GM12873 (cell line): ENCODE data around the gene AMBP.

ENCODE experiments used
- CTCF ChIP-seq: IDR thresholded peaks from 2 replicates; pipeline ENCODE4 v1.5.1; 2012; ENCODE audit warnings: low read depth, mild to moderate bottlenecking, moderate library complexity, low read length, control low read depth; ENCODE audit not compliant: insufficient read depth; ENCODE audit errors: missing control alignments

Gene AMBP

DNA sequence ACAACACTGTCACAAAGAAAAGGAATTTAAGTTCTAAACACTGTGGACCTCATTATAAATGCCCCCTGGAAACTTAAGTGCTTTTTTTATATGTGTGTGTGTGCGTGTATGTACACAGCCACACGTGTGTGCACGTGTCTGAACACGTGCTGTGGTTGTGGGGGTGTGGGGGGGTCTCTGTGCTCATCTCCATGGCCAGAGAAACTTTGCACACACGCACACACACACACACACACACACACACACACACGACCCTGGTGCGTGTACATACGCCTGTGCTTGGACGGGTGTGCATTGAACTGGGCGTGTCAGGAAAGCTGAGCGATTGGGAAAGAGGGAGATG is 27.9 kb downstream of the AMBP start:
- no peak for TF ChIP-seq CTCF

DNA sequence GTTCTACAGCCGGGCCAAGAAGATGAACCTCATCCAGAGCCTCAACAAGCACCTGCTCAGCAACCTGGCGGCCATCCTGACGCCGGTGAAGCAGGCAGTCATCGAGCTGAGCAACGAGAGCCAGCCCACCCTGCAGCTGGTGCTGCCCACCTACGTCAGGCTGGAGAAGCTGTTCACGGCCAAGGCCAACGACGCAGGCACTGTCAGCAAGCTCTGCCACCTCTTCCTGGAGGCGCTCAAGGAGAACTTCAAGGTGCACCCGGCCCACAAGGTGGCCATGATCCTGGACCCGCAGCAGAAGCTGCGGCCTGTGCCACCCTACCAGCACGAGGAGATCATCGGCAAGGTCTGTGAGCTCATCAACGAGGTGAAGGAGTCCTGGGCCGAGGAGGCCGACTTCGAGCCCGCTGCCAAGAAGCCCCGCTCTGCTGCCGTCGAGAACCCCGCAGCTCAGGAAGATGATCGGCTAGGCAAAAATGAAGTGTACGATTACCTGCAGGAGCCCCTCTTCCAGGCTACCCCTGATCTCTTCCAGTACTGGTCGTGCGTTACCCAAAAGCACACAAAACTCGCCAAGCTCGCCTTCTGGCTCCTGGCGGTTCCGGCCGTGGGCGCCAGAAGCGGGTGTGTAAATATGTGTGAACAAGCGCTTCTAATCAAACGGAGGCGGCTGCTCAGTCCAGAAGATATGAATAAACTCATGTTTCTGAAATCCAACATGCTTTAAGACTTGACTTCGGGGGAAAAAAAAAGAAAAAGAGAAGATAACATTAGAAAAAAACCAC is 28.5 kb downstream of the AMBP start:
- no peak for TF ChIP-seq CTCF

DNA sequence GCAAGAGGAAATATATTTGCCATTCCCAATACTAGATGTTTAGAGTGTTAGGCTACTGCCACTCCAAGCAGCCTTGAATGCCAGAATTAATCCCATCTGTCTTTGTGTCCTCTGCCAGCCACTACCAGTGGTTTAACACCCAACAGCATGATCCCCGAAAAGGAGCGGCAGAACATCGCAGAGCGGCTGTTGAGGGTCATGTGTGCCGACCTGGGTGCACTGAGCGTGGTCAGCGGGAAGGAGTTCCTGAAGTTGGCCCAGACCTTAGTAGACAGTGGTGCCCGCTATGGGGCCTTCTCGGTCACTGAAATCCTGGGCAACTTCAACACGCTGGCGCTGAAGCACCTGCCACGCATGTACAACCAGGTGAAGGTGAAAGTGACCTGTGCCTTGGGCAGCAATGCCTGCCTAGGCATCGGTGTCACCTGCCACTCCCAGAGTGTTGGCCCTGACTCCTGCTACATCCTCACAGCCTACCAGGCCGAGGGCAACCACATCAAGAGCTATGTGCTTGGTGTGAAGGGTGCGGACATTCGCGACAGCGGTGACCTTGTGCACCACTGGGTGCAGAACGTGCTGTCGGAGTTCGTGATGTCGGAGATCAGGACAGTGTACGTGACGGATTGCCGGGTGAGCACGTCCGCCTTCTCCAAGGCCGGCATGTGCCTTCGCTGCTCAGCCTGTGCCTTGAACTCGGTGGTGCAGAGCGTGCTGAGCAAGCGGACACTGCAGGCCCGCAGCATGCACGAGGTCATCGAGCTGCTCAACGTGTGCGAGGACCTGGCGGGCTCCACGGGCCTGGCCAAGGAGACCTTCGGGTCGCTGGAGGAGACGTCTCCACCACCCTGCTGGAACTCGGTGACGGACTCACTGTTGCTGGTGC is 29.3 kb downstream of the AMBP start:
- no peak for TF ChIP-seq CTCF

DNA sequence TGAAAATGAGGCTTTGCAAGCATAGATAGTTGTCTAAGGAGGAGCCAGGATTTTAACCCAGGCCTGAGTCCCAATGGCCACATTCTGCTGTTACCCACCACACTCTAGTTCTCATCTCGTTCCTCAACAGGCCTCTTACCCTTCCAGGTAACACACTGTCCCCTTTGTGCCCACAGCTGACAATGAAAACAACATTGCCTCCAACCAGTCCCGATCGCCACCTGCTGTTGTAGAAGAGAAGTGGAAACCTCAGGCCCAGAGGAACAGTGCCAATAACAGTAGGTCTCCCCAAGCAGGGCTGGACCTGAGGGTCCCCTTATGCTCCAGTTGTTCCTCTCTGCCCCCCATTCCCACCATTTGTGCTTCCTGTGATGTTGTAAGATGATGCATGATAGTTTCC is 30.4 kb downstream of the AMBP start:
- peak; percentile 36 for TF ChIP-seq CTCF

DNA sequence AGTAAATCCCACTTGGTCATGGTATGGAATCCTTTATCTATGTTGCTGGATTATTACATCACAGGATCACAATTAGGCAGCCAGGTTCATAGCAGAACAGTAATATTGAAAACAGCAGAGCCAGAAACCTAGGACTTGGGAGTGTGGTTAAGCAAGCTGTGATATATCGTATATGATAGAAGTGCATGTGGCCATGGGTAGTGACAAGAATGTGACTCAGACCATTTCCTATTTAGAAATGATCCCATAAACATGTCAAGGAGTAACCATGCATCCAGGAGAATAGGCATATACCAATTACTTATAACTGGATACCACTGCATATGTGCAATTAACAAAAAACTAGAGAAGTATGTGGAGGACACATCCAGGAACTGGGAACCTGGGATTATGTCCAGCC is 31.2 kb downstream of the AMBP start:
- no peak for TF ChIP-seq CTCF

DNA sequence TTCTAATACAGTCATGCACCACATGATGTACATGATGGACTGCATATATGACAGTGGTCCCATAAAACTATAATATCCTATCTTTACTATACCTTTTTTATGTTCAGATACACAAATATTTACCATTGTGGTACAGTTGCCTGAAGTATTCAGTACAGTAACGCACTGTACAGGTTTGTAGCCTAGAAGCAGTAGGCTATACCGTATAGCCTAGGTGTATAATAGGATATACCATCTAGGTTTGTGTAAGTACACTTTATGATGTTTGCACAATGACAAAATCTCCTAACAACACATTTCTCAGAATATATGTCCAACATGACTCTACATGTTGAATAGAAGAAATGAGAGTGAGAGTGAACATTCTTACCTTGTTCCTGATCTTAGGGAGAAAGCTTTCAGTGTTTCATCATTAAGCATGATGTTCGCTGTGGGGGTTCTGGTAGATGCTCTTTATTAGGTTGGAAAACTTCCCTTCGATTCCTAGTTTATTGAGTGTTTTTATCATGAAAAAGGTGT is 31.8 kb downstream of the AMBP start:
- no peak for TF ChIP-seq CTCF

- TF ChIP-seq CTCF: no peak
Observed at GRCh38 chr9:114039484-114039883, 38.6 kb downstream of the AMBP start.
